Fibroblast of skin of right quadriceps (primary cell): ENCODE results near the gene GRM7.

Experiments used
- DNase-seq: peaks from one replicate; pipeline ENCODE4 v3.0.0-alpha.2; 2013

Gene GRM7

GRCh38 chr3:7745711-7746110 is 884.8 kb downstream of the GRM7 start:
- DNase-seq = no peak

GRCh38 chr3:7749931-7750695 is 889.2 kb downstream of the GRM7 start:
- no peak for DNase-seq

- no peak for DNase-seq
These were observed 891.1 kb downstream of the GRM7 start for GRCh38 chr3:7752005-7752404.

GRCh38 chr3:7754653-7755441 is 893.9 kb downstream of the GRM7 start:
- DNase-seq = no peak

- no peak for DNase-seq
These were observed 898.7 kb downstream of the GRM7 start for GRCh38 chr3:7759630-7760029.

- DNase-seq = no peak
These were observed 899.8 kb downstream of the GRM7 start for GRCh38 chr3:7760718-7761117.

- DNase-seq = no peak
These were observed 903.2 kb downstream of the GRM7 start for GRCh38 chr3:7764115-7764514.

GRCh38 chr3:7766530-7766929 is 905.6 kb downstream of the GRM7 start:
- DNase-seq = no peak

GRCh38 chr3:7779331-7779730 is 918.4 kb downstream of the GRM7 start:
- DNase-seq = peak; percentile 3

GRCh38 chr3:7781395-7781794 is 920.5 kb downstream of the GRM7 start:
- DNase-seq = no peak

GRCh38 chr3:7787871-7788828 is 927.2 kb downstream of the GRM7 start:
- no peak for DNase-seq

GRCh38 chr3:7788881-7789280 is 928.0 kb downstream of the GRM7 start:
- DNase-seq = no peak

GRCh38 chr3:7789324-7789723 is 928.4 kb downstream of the GRM7 start:
- DNase-seq = no peak

GRCh38 chr3:7790141-7790540 is 929.2 kb downstream of the GRM7 start:
- DNase-seq = no peak
